HepG2 (cell line): ENCODE measurements around the gene SEMA3F. TPM values are rescaled to one million over a fixed set of nuclear protein-coding genes. Genes with fewer than 3 reads are reported as not detected.

ENCODE experiments used
- CENPX ChIP-seq: sonication (generic); formaldehyde crosslinking; IDR thresholded peaks from 2 replicates; pipeline ENCODE4 v1.9.0; 2021; ENCODE audit warnings: mild to moderate bottlenecking, missing genetic modification reagents, moderate library complexity
- CSRNP1 ChIP-seq: sonication (generic); formaldehyde crosslinking; IDR thresholded peaks from 2 replicates; pipeline ENCODE4 v1.8.1; 2023; ENCODE audit warnings: mild to moderate bottlenecking, missing genetic modification reagents
- EP300 ChIP-seq, 3 experiments: sonication (generic) in 1 of 3; formaldehyde crosslinking in 1 of 3; IDR thresholded peaks; 2 replicates each; pipeline versions ENCODE4 v1.5.1 to v1.6.1; 2011 to 2020; ENCODE audit warnings: low read depth in 2 of 3, low read length in 2 of 3, borderline replicate concordance in 1 of 3, improper control_type of control experiment in 1 of 3, mild to moderate bottlenecking in 1 of 3, missing genetic modification reagents in 1 of 3, moderate library complexity in 1 of 3
- ETS1 ChIP-seq: sonication (generic); formaldehyde crosslinking; IDR thresholded peaks from 2 replicates; pipeline ENCODE4 v1.4.0; 2020; ENCODE audit warnings: missing genetic modification reagents
- FOXP1 ChIP-seq, 2 experiments: fragments of 450-650 bp in 1 of 2; IDR thresholded peaks; 2 replicates each; pipeline ENCODE4 v1.6.1; 2017 to 2018; ENCODE audit warnings: antibody characterized with exemption in 1 of 2
- JDP2 ChIP-seq: sonication (generic); formaldehyde crosslinking; IDR thresholded peaks from 2 replicates; pipeline ENCODE4 v1.8.1; 2022; ENCODE audit warnings: missing genetic modification reagents, borderline replicate concordance
- MAX ChIP-seq: IDR thresholded peaks from 2 replicates; pipeline ENCODE4 v1.6.1; 2012; ENCODE audit warnings: inconsistent platforms
- MIER2 ChIP-seq: IDR thresholded peaks from 2 replicates; pipeline ENCODE4 v1.6.1; 2016; ENCODE audit warnings: missing biosample characterization, missing genetic modification reagents
- PAXIP1 ChIP-seq: sonication (generic); formaldehyde crosslinking; conservative IDR thresholded peaks from 2 replicates; pipeline ENCODE4 v1.4.0; 2020; ENCODE audit warnings: mild to moderate bottlenecking, missing genetic modification reagents, moderate library complexity
- PREB ChIP-seq: sonication (generic); formaldehyde crosslinking; IDR thresholded peaks from 2 replicates; pipeline ENCODE4 v1.4.0; 2020; ENCODE audit warnings: missing genetic modification reagents
- SALL2 ChIP-seq: sonication (generic); formaldehyde crosslinking; IDR thresholded peaks from 2 replicates; pipeline ENCODE4 v1.8.1; 2023; ENCODE audit warnings: mild to moderate bottlenecking, missing genetic modification reagents, inconsistent platforms
- SMYD3 ChIP-seq: sonication (generic); formaldehyde crosslinking; IDR thresholded peaks from 2 replicates; pipeline ENCODE4 v1.8.1; 2023; ENCODE audit warnings: mild to moderate bottlenecking, missing genetic modification reagents
- USF2 ChIP-seq, 2 experiments: sonication (generic) in 1 of 2; formaldehyde crosslinking in 1 of 2; IDR thresholded peaks; 2 replicates each; pipeline versions ENCODE4 v1.5.1 to v1.6.1; 2011 to 2020; ENCODE audit warnings: borderline replicate concordance in 1 of 2, low read depth in 1 of 2, low read length in 1 of 2, mild to moderate bottlenecking in 1 of 2, missing genetic modification reagents in 1 of 2, moderate library complexity in 1 of 2
- ZBTB1 ChIP-seq: sonication (generic); formaldehyde crosslinking; IDR thresholded peaks from 2 replicates; pipeline ENCODE4 v1.4.0; 2020; ENCODE audit warnings: missing genetic modification reagents, borderline replicate concordance
- ZBTB21 ChIP-seq: sonication (generic); formaldehyde crosslinking; IDR thresholded peaks from 2 replicates; pipeline ENCODE4 v1.4.0; 2020; ENCODE audit warnings: missing genetic modification reagents
- ZFP90 ChIP-seq: sonication (generic); formaldehyde crosslinking; IDR thresholded peaks from 2 replicates; pipeline ENCODE4 v1.8.0; 2022; ENCODE audit warnings: missing genetic modification reagents, mild to moderate bottlenecking, inconsistent platforms, borderline replicate concordance
- ZNF614 ChIP-seq: IDR thresholded peaks from 2 replicates; pipeline ENCODE4 v1.6.1; 2018; ENCODE audit warnings: missing biosample characterization, missing genetic modification reagents, inconsistent platforms, borderline replicate concordance
- ZNF790 ChIP-seq: sonication (generic); formaldehyde crosslinking; IDR thresholded peaks from 2 replicates; pipeline ENCODE4 v1.8.0; 2022; ENCODE audit warnings: missing genetic modification reagents, mild to moderate bottlenecking, borderline replicate concordance
- polyA plus RNA-seq, 8 experiments: library from polyadenylated mRNA; depleted of rRNA in 3 of 8; stranded (reverse) in 7 of 8; unstranded in 1 of 8; fragments of >200 nt; fragmentation: Illumina TruSeq in 4 of 8; extraction: Trizol in 4 of 8; gene quantifications; 2 replicates each; pipeline versions ENCODE4 v1.2.1 to v1.2.3, GENCODE V29; 2011 to 2016; ENCODE audit warnings: low read depth in 4 of 8, missing spikeins in 1 of 8, mixed read lengths in 1 of 8; ENCODE audit not compliant: insufficient read depth in 1 of 8
- total RNA-seq, 5 experiments: library from RNA; depleted of rRNA; stranded (reverse); fragments of >200 nt; fragmentation: Illumina TruSeq; extraction: Trizol; gene quantifications; 2 replicates each; pipeline ENCODE4 v1.2.3, GENCODE V29; 2016; ENCODE audit warnings: low read depth in 1 of 5

SEMA3F gene
- total and polyA plus RNA-seq, 2 of the 13 experiments (the other 11 are each of a cell fraction or from before 2014, with no cell fraction given), result 7.6 to 17.2 TPM

- TF ChIP-seq FOXP1 (IDR thresholded peaks at IDR 0.05), result no peak
- no peak for TF ChIP-seq FOXP1 (CRISPR knock-in tag; IDR thresholded peaks at IDR 0.05)
- no peak for TF ChIP-seq MIER2 (CRISPR knock-in tag)
- TF ChIP-seq ZNF614 (CRISPR knock-in tag), result no peak; the same call in 1 of the 2 replicates
- no peak for TF ChIP-seq PAXIP1 (CRISPR knock-in tag)
- no peak for TF ChIP-seq ZBTB21 (CRISPR knock-in tag)
- no peak for TF ChIP-seq ETS1 (CRISPR knock-in tag)
- no peak for TF ChIP-seq USF2 (IDR thresholded peaks at IDR 0.05; ENCODE audit: low read depth, low read length)
- no peak for TF ChIP-seq USF2 (CRISPR knock-in tag; IDR thresholded peaks at IDR 0.05; ENCODE audit: borderline replicate concordance)
- no peak for TF ChIP-seq ZFP90
- TF ChIP-seq CENPX (CRISPR knock-in tag), result no peak
- TF ChIP-seq PREB (CRISPR knock-in tag), result no peak
- TF ChIP-seq CSRNP1 (CRISPR knock-in tag), result no peak; the same call in 1 of the 2 replicates
- TF ChIP-seq JDP2 (CRISPR knock-in tag), result no peak
- no peak for TF ChIP-seq EP300 (IDR thresholded peaks at IDR 0.05; ENCODE audit: low read depth in 2 of 2, low read length in 2 of 2)
- TF ChIP-seq EP300 (CRISPR knock-in tag; IDR thresholded peaks at IDR 0.05; ENCODE audit: borderline replicate concordance), result no peak
- no peak for TF ChIP-seq ZBTB1
- 0 out of 2 replicates have a peak, but pooled peaks have one; percentile 61 for TF ChIP-seq SALL2
- TF ChIP-seq SMYD3 (CRISPR knock-in tag), result no peak
- TF ChIP-seq ZNF790 (CRISPR knock-in tag), result no peak
- no peak for TF ChIP-seq MAX
Observed at GRCh38 chr3:50204804-50205412, 49.8 kb downstream of the SEMA3F start, which contains the start of gene SLC38A3 (continued).
